ENCODE results near the gene PTGR2.

GRCh38 chr14:73807457-73807856 lies 44.2 kb upstream of the PTGR2 start:
- TF ChIP-seq POLR2AphosphoS5 (IDR thresholded peaks at IDR 0.05) (no peak), CTCF (IDR thresholded peaks at IDR 0.05; ENCODE audit: poor library complexity, severe bottlenecking) (no peak), REST (IDR thresholded peaks at IDR 0.05; ENCODE audit: borderline replicate concordance) (no peak), EP300 (conservative IDR thresholded peaks at IDR 0.05; ENCODE audit: poor library complexity, severe bottlenecking) (no peak), SMC3 (conservative IDR thresholded peaks at IDR 0.05; ENCODE audit: poor library complexity) (no peak), EZH2 (IDR thresholded peaks at IDR 0.05; ENCODE audit: borderline replicate concordance, insufficient read depth, low read length, poor library complexity, severe bottlenecking) (no peak)

Data from neural cell (in vitro differentiated cells).